Activated CD4-positive, CD25-positive, alpha-beta regulatory T cell treated with anti-CD3 and anti-CD28 coated beads, Interleukin-2, amount 50 U/mL, for 16 hours (primary cell): ENCODE results near the gene TNFRSF1A.

Source experiments
- DNase-seq: peaks from one replicate; pipeline ENCODE4 v3.0.0-alpha.2; 2020; ENCODE audit warnings: low read depth, low spot score

The TNFRSF1A gene

DNA sequence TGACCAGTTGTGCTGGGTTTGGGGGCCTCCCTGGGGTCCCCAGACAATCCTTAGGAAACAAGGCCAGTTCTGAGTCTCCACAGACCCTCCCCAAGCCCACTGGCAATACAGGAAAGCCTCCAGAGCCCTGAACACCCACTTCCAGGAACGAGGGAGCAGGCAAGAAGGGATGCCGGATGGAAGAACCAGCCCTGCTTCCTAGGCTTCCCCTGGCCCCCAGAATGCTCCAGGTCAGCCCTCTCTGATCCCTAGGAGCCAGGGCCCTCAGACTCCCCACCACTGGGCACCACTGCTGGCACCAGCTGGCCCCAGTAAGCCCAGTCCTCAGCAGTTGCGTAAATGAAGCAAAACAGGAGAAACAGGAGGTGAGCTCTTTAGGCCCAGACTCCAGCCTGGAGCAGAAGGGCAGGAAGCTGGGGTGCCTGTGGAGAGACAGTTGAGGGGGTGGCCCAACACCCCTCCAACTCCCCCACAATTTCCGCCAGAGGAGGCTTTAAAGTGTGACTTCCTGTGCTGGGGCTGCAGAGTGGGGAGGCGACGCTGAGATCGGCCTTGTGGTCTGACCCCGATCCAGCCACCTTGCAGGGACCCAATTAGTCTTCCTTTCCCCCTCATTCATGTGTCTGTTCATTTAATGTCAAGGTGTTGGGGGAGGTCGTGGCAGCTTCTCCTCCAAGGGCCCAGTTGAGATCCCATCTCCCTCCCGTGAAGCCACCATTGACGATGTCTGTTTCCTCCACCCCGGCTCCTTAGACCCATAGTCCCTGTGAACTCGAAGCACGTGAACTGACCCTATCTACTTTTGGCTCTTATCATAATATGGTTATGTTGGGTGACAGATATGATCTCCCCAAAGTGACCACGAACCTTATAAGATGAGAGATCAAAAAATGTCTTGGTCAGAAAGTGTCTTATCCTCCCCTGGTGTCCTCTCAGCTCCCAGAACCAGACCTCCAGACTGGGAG, 4.7 kb downstream of the TNFRSF1A start:
- DNase-seq = no peak

GRCh38 chr12:6336079-6336888, 5.6 kb downstream of the TNFRSF1A start:
- no peak for DNase-seq

DNA sequence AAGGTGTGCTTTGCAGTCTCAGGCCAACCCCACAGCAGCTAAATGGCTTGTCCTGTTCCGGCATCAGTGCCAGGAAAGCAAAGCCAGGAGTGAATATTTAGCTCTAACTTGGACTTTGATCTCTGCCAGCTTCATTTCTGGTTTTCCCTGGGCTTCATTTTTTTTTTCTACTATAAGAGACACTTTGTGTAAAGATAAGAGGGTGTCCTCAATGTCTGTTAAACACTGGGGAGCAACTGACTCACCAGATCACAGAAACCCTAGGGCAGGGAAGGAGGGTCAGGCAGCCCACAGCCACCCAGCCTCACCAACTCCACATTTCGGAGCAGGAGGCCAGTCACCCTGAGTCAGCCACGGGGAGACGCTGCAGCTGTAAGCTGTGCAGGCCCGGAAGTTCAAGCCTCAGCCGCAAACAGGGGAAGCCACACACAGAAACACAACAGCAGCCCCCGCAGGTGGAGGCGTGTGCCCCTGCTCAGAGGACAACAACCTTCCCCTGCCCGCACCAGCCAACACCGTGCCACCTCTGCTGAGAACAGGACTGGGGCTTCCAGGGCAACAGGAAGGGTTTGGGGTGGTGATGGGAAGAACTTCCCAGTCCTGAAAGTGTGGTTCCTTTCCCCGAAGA, 6.3 kb downstream of the TNFRSF1A start:
- peak; percentile 66 for DNase-seq

DNA sequence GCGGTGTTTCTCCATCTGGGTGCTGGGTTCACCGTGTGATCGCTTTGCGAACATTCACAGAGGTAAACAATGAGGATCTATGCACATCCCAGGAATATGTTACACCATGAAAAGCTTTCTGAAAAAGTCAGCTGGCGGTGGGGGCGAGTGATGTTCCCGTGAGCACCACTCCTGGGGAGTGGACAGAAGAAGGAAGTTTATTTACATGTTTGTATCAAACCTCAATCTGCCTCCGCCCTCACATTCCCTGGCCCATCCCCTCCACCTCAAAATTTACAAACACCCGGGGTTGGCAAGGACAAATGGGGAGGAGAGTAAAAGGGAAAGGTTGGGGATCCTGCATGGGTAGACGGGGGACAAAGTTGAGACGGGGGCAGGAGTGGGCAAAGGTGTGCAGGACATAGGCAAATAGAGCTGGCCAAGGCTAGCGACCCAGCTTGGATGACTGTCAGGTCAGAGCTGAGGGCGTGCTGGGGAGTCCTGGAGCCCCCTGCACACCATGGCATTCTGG, 6.9 kb downstream of the TNFRSF1A start:
- no peak for DNase-seq

DNA sequence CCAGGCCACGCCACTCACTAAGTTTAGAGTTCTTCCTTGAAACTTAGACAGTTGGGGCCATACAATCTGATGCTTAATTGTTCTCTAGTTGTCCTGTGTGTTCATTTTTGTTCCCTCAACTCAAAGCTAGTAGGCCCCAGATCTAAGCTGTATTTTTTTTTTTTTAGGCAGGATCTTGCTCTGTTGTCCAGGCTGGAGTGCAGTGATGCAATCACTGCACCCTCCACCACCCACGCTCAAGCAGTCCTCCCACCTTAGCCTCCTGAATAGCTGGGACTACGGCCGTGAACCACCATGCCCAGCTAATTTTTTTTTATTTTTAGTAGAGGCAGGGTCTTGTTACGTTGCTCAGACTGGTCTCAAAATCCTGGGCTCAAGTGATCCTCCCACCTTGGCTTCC, 7.5 kb downstream of the TNFRSF1A start:
- DNase-seq = no peak

GRCh38 chr12:6333566-6333965, 8.3 kb downstream of the TNFRSF1A start:
- DNase-seq = no peak

- DNase-seq = no peak
Measured at GRCh38 chr12:6333029-6333428, 8.8 kb downstream of the TNFRSF1A start.

- no peak for DNase-seq
Measured at GRCh38 chr12:6332459-6332858, 9.4 kb downstream of the TNFRSF1A start.

GRCh38 chr12:6330999-6331714, 10.7 kb downstream of the TNFRSF1A start:
- DNase-seq = no peak

- no peak for DNase-seq
Measured at GRCh38 chr12:6330192-6330591, 11.7 kb downstream of the TNFRSF1A start.

GRCh38 chr12:6329703-6330064, 12.2 kb downstream of the TNFRSF1A start:
- DNase-seq = no peak

GRCh38 chr12:6328945-6329702, 12.8 kb downstream of the TNFRSF1A start:
- DNase-seq = no peak

GRCh38 chr12:6328045-6328779, 13.7 kb downstream of the TNFRSF1A start:
- no peak for DNase-seq

DNA sequence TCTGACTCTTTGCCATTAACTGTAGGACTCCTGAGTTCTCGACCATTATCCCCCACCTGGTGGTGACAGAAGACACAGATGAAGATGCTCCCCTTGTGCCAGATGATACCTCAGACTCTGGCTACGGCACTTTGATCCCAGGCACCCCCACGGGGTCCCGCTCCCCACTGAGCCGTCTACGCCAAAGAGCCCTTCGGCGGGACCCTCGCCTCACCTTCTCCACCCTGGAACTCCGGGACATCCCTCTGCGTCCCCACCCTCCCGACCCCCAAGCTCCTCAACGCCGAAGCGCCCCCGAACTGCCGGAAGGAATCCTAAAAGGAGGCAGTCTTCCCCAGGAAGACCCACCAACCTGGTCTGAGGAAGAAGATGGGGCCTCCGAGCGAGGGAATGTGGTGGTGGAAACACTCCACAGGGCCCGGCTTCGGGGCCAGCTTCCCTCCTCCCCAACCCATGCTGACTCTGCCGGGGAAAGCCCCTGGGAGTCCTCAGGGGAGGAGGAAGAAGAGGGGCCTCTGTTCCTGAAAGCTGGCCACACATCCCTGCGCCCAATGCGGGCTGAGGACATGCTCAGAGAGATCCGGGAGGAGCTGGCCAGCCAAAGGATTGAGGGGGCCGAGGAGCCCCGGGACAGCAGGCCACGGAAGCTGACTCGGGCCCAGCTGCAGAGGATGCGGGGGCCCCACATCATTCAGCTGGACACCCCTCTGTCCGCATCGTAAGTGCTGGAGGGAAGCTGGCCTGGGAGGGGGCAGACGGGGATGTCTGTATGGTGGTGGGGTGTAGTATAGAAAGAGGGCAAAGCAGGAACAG, 14.4 kb downstream of the TNFRSF1A start:
- DNase-seq = no peak

- DNase-seq = no peak
Measured at GRCh38 chr12:6326316-6327228, 15.3 kb downstream of the TNFRSF1A start.

GRCh38 chr12:6324936-6325750, 16.7 kb downstream of the TNFRSF1A start:
- no peak for DNase-seq
